IMR-90 (cell line): ENCODE measurements around the gene CARD19. TPM values are rescaled to one million over a fixed set of nuclear protein-coding genes. Genes with fewer than 3 reads are reported as not detected.

Experiments used
- ATAC-seq: fragments of 200-7000 bp; cut with Tn5 transposase; 2 replicates; pipeline ENCODE4 v1.9.1; 2020; ENCODE audit warnings: low read depth, mild to moderate bottlenecking, moderate library complexity
- BruUV-seq: library from RNA; stranded (reverse); fragments of 400-500 nt; replicated peaks from 2 replicates; lab custom pipeline; 2021; lab: Mats Ljungman, UMichigan
- CTCF ChIA-PET: fragments of 300-600 bp; formaldehyde crosslinking; extraction: SDS; loops from one replicate; lab custom pipeline; 2021; ENCODE audit warnings: antibody characterized with exemption; lab: Yijun Ruan, JAX
- POLR2A ChIA-PET: fragments of 300-600 bp; sonication (Branson Sonifier 250); formaldehyde crosslinking; loops from one replicate; lab custom pipeline; 2022; ENCODE audit warnings: antibody characterized with exemption; ENCODE audit not compliant: unreplicated experiment; lab: Charles Lee
- DNase-seq: peaks from one replicate; pipeline ENCODE4 v3.0.0; 2013
- H2AFZ ChIP-seq: replicated peaks from 2 replicates; pipeline ENCODE3; 2013; ENCODE audit warnings: low read length, mild to moderate bottlenecking; ENCODE audit not compliant: poor library complexity
- H2AK5ac ChIP-seq: 2 replicates; pipeline ENCODE4 v1.6.1; 2013; ENCODE audit warnings: low read depth, low read length, inconsistent platforms
- H2AK9ac ChIP-seq: replicated peaks from 2 replicates; pipeline ENCODE3; 2013; ENCODE audit warnings: mild to moderate bottlenecking, low read depth, low read length, moderate library complexity; ENCODE audit not compliant: poor library complexity
- H2BK120ac ChIP-seq: 2 replicates; pipeline ENCODE4 v1.6.1; 2013; ENCODE audit warnings: low read depth, low read length, inconsistent platforms
- H2BK15ac ChIP-seq: 3 replicates; pipeline ENCODE4 v1.6.1; 2013; ENCODE audit warnings: low read depth, low read length, inconsistent platforms
- H2BK20ac ChIP-seq: 2 replicates; pipeline ENCODE4 v1.6.1; 2013; ENCODE audit warnings: low read depth, mild to moderate bottlenecking, inconsistent platforms, low read length, moderate library complexity
- H2BK5ac ChIP-seq: 2 replicates; pipeline ENCODE4 v1.6.1; 2013; ENCODE audit warnings: mild to moderate bottlenecking, low read depth, low read length, inconsistent platforms; ENCODE audit not compliant: poor library complexity, severe bottlenecking
- H3K14ac ChIP-seq: replicated peaks from 2 replicates; pipeline ENCODE4 v1.6.1; 2013; ENCODE audit warnings: low read depth, low read length, inconsistent platforms
- H3K18ac ChIP-seq: 2 replicates; pipeline ENCODE4 v1.6.1; 2013; ENCODE audit warnings: low read depth, low read length, control low read depth
- H3K23ac ChIP-seq: 2 replicates; pipeline ENCODE4 v1.6.1; 2013; ENCODE audit warnings: low read depth, low read length, inconsistent platforms
- H3K27ac ChIP-seq: 2 replicates; pipeline ENCODE4 v1.5.1; 2013; ENCODE audit warnings: mild to moderate bottlenecking, control low read depth, low read length; ENCODE audit not compliant: insufficient read depth
- H3K27me3 ChIP-seq: 2 replicates; pipeline ENCODE4 v1.6.1; 2013; ENCODE audit warnings: low read length; ENCODE audit not compliant: control insufficient read depth, insufficient read depth
- H3K36me3 ChIP-seq: 2 replicates; pipeline ENCODE4 v1.6.1; 2013; ENCODE audit warnings: low read length, mixed read lengths; ENCODE audit not compliant: control insufficient read depth, insufficient read depth
- H3K4ac ChIP-seq: 2 replicates; pipeline ENCODE4 v1.6.1; 2013; ENCODE audit warnings: low read depth, low read length, inconsistent platforms
- H3K4me1 ChIP-seq: 2 replicates; pipeline ENCODE4 v1.6.1; 2013; ENCODE audit warnings: low read length, mixed read lengths; ENCODE audit not compliant: control insufficient read depth, insufficient read depth
- H3K4me2 ChIP-seq: 2 replicates; pipeline ENCODE4 v1.6.1; 2013; ENCODE audit warnings: low read depth, mild to moderate bottlenecking, control low read depth, low read length, moderate library complexity
- H3K4me3 ChIP-seq: 2 replicates; pipeline ENCODE4 v1.5.1; 2013; ENCODE audit warnings: low read depth, mild to moderate bottlenecking, control low read depth, low read length, moderate library complexity; ENCODE audit not compliant: insufficient read depth
- H3K56ac ChIP-seq: 2 replicates; pipeline ENCODE4 v1.6.1; 2013; ENCODE audit warnings: low read length, inconsistent platforms; ENCODE audit not compliant: insufficient read depth; ENCODE audit errors: extremely low read depth
- H3K79me1 ChIP-seq, 2 experiments: 2 replicates each; pipeline ENCODE4 v1.6.1; 2013; ENCODE audit warnings: low read length in 2 of 2, inconsistent platforms in 1 of 2, low read depth in 1 of 2
- H3K9ac ChIP-seq: 2 replicates; pipeline ENCODE4 v1.6.1; 2013; ENCODE audit warnings: low read depth, low read length, control low read depth
- H3K9me1 ChIP-seq: 2 replicates; pipeline ENCODE4 v1.6.1; 2013; ENCODE audit warnings: low read length, inconsistent platforms; ENCODE audit not compliant: insufficient read depth
- H3K9me3 ChIP-seq: 2 replicates; pipeline ENCODE4 v1.6.1; 2013; ENCODE audit warnings: low read length; ENCODE audit not compliant: control insufficient read depth, insufficient read depth
- H4K20me1 ChIP-seq: 2 replicates; pipeline ENCODE4 v1.6.1; 2013; ENCODE audit warnings: low read length, inconsistent platforms; ENCODE audit not compliant: insufficient read depth
- H4K5ac ChIP-seq: 2 replicates; pipeline ENCODE4 v1.6.1; 2013; ENCODE audit warnings: mild to moderate bottlenecking, low read depth, low read length, control low read depth
- H4K8ac ChIP-seq, 2 experiments: 2 replicates each; pipeline ENCODE4 v1.6.1; 2013; ENCODE audit warnings: low read depth in 2 of 2, low read length in 2 of 2, control low read depth in 1 of 2, inconsistent platforms in 1 of 2
- H4K91ac ChIP-seq: 2 replicates; pipeline ENCODE4 v1.6.1; 2013; ENCODE audit warnings: low read depth, low read length, inconsistent platforms; ENCODE audit not compliant: insufficient read depth
- BHLHE40 ChIP-seq: fragments of 150-350 bp; IDR thresholded peaks from 2 replicates; pipeline ENCODE4 v1.6.1; 2016; ENCODE audit warnings: mild to moderate bottlenecking, low read depth, low read length
- MAFK ChIP-seq: IDR thresholded peaks from 2 replicates; pipeline ENCODE4 v1.6.1; 2012; ENCODE audit warnings: low read depth, low read length, improper control_type of control experiment
- NFE2L2 ChIP-seq: fragments of 150-350 bp; IDR thresholded peaks from 2 replicates; pipeline ENCODE4 v1.6.1; 2016; ENCODE audit warnings: low read depth, mild to moderate bottlenecking, low read length
- POLR2A ChIP-seq: IDR thresholded peaks from 2 replicates; pipeline ENCODE4 v1.6.1; 2012; ENCODE audit warnings: mild to moderate bottlenecking, low read depth, low read length
- RFX5 ChIP-seq: IDR thresholded peaks from 2 replicates; pipeline ENCODE4 v1.8.0; 2012; ENCODE audit warnings: low read depth, mild to moderate bottlenecking, low read length, moderate library complexity
- SMC3 ChIP-seq: fragments of 150-350 bp; IDR thresholded peaks from 2 replicates; pipeline ENCODE4 v1.6.1; 2016; ENCODE audit warnings: low read depth, mild to moderate bottlenecking, antibody characterized with exemption, low read length, moderate library complexity
- WGBS, 2 experiments: methylation state at CpG; one replicate each; pipeline versions ENCODE4 v1.1.5 to v1.1.7; 2013; ENCODE audit warnings: missing lambda C conversion rate in 2 of 2; ENCODE audit not compliant: insufficient read length in 1 of 2; ENCODE audit errors: extremely low coverage in 2 of 2; 5-methylcytosine and 5-hydroxymethylcytosine counted together
- dilution Hi-C: fragments of 300-500 bp; cut with HindIII; formaldehyde crosslinking; loops from one replicate; pipeline ENCODE4 v1.14.3; 2018; ENCODE audit warnings: low sequenced_read_pairs; ENCODE audit not compliant: unreplicated experiment
- in situ Hi-C: fragments of 300-500 bp; cut with MboI; formaldehyde crosslinking; loops from 3 replicates; pipeline ENCODE4 v1.14.3; 2019; ENCODE audit warnings: low sequenced_read_pairs, inconsistent platforms, mixed read lengths
- intact Hi-C: fragments of 100-400 bp; cut with micrococcal nuclease; formaldehyde crosslinking; loops from 2 replicates; pipeline ENCODE4 v1.10.0; 2022
- polyA plus RNA-seq, 3 experiments: library from polyadenylated mRNA; depleted of rRNA; stranded (reverse); fragments of >200 nt; gene quantifications; 2 replicates each; pipeline ENCODE4 v1.2.3, GENCODE V29; 2012; ENCODE audit warnings: low replicate concordance in 1 of 3
- total RNA-seq: library from RNA; depleted of rRNA; stranded (reverse); fragments of >200 nt; gene quantifications from 2 replicates; pipeline ENCODE4 v1.2.3, GENCODE V29; 2012

Gene CARD19
- total and polyA plus RNA-seq, 2 of the 4 experiments (the other 2 are of a cell fraction) = 17.4 to 111 TPM

DNA sequence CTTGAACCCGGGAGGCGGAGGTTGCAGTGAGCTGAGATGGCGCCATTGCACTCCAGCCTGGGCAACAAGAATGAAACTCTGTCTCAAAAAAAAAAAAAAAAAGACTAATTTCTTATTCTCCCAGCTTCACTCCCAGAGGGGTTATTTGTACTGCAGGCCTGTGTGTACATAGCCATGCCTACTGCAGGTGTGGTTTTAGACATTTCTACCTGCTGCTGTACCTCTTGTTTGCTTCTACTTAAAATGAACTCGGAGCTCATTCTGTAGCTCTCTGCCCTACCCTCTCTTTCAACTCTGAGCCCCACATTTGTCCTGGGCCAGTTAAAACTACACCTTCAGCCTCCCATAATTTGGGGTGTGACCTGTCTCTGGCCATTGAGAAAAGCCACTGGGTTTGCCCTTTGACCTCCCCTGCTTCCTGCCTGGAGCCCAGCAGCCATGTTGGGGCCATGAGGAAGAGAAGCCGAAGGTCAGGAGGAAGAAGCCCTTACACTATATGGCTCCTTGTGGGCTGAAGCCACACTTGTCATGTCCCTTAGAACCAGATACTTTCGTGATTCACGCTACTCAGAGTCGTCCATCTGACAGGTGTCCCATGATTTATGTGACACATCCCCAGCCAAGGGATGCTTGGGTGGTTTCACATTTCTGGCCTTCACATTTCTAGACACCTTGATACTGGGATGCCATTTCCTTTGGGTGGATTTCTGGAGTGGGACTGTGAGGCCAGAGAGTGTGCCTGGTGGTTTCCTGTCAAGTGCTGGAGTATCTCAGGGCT is 9.4 kb upstream of the CARD19 start:
- Histone ChIP-seq H4K5ac (no peak overlapping the region), H3K23ac (no peak overlapping the region), H2BK120ac (no peak overlapping the region), H3K27me3 (no peaks in the 10 kb centered on the region; the same call in 1 of the 2 replicates), H2AFZ (no peak overlapping the region), H3K36me3 (no peaks in the 10 kb centered on the region), H2BK20ac (no peak overlapping the region), H3K27ac (no peak overlapping the region), H2BK15ac (no peak overlapping the region), H3K79me1 (no peaks in the 10 kb centered on the region), H3K9ac (no peak overlapping the region), H2BK5ac (no peak overlapping the region), H3K4me2 (no peak overlapping the region), H4K20me1 (no peaks in the 10 kb centered on the region), H3K9me1 (no peaks in the 10 kb centered on the region), H3K56ac (no peak overlapping the region), H3K14ac (no peak overlapping the region), H2AK5ac (no peak overlapping the region), H3K4me3 (no peak overlapping the region), H4K91ac (no peak overlapping the region), H4K8ac (no peak overlapping the region), H3K4ac (no peak overlapping the region), H3K4me1 (peaks cover 2% of the 10 kb centered on the region), H3K9me3 (peaks cover 19% of the 10 kb centered on the region), H3K18ac (no peak overlapping the region), H2AK9ac (no peak overlapping the region)
- ATAC-seq (no peak), DNase-seq (no peak)
- WGBS, 2 experiments = 83% methylated on average over 3 of the region's 8 CpGs; no CpG with 5 or more reads in 1 of the 2 experiments
- in situ Hi-C loops = no loop called here
- intact Hi-C loops = no loop called here
- POLR2A ChIA-PET = no interaction called here
- no TSS peak for BruUV-seq
- CTCF ChIA-PET = no interaction called here
- dilution Hi-C loops = no loop called here
- TF ChIP-seq BHLHE40 (no peak), SMC3 (no peak), POLR2A (no peak), NFE2L2 (no peak), RFX5 (no peak), MAFK (no peak)
